GM12873 (cell line): ENCODE results near the gene CYFIP2.

Source experiments
- TF ChIP-seq, protein P1 (sequence below): IDR thresholded peaks from 2 replicates; pipeline ENCODE4 v1.5.1; 2012; ENCODE audit warnings: low read depth, mild to moderate bottlenecking, moderate library complexity, low read length, control low read depth; ENCODE audit not compliant: insufficient read depth; ENCODE audit errors: missing control alignments

The CYFIP2 gene

GRCh38 chr5:157303023-157303422, 37.1 kb downstream of the CYFIP2 start:
- TF ChIP-seq, protein P1, sequence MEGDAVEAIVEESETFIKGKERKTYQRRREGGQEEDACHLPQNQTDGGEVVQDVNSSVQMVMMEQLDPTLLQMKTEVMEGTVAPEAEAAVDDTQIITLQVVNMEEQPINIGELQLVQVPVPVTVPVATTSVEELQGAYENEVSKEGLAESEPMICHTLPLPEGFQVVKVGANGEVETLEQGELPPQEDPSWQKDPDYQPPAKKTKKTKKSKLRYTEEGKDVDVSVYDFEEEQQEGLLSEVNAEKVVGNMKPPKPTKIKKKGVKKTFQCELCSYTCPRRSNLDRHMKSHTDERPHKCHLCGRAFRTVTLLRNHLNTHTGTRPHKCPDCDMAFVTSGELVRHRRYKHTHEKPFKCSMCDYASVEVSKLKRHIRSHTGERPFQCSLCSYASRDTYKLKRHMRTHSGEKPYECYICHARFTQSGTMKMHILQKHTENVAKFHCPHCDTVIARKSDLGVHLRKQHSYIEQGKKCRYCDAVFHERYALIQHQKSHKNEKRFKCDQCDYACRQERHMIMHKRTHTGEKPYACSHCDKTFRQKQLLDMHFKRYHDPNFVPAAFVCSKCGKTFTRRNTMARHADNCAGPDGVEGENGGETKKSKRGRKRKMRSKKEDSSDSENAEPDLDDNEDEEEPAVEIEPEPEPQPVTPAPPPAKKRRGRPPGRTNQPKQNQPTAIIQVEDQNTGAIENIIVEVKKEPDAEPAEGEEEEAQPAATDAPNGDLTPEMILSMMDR, result no peak

- TF ChIP-seq, protein P1, result peak; percentile 48
These were observed 37.9 kb downstream of the CYFIP2 start for GRCh38 chr5:157303667-157304327.

- TF ChIP-seq, protein P1, result no peak
These were observed 40.2 kb downstream of the CYFIP2 start for GRCh38 chr5:157306081-157306480.

- TF ChIP-seq, protein P1, result no peak
These were observed 41.0 kb downstream of the CYFIP2 start for GRCh38 chr5:157306692-157307471.

- TF ChIP-seq, protein P1, result peak; percentile 29
These were observed 43.0 kb downstream of the CYFIP2 start for GRCh38 chr5:157308836-157309465.

DNA sequence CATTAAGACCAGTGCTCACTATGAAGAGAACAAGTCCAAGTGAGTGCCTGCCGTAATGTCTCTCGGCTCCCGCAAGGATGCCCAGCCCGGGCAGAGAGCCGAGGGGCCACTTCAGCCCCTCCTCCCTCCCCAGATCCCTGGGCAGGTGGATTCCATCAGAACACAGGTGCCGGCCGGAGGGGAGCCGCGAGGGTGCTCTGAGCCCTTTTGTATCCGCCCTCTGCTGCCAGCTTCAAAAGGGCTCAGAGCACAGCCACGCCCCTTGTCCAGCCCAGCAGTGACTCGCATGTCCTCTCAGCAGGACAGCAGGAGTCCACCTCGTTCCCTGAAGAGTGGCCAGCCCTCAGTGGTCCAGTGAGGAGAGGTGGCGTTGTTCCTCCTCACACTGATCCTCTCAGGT, 43.9 kb downstream of the CYFIP2 start:
- TF ChIP-seq, protein P1, result no peak

- TF ChIP-seq, protein P1, result no peak
These were observed 45.7 kb downstream of the CYFIP2 start for GRCh38 chr5:157311595-157311994.
